ENCODE measurements around the gene RTTN. TPM values are rescaled to one million over a fixed set of nuclear protein-coding genes. Genes with fewer than 3 reads are reported as not detected.

Gene RTTN
- total RNA-seq, 1 experiment from 2014 or later: 25.9 TPM

DNA sequence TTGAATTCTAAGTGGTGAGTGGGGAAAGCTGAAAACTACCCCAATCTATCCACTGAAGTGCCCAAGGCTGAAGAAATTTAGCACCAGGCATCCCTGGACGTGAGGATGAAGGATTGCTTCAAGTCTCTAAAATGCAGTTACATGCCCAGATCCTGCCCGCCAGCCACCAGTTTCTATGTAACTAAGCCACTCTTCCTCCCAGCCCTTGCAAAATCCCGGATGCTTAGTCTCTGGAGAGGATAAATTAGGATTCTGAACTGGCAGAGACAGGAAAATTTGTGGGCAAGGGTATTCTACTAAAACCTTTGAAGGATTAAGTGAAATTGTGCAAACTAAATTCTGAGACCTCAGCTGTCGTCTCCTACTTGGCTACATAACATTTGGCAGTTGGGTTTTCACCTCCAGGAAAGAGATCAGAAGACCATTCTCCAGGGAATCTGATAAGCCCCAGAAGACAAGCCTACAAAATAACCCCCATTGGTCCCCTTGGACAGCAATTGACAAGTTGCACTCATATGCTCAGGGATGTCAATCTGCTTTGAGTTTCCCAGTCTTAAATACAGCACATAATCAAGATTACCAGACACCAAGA, 163.9 kb downstream of the RTTN start:
- no peaks in the 10 kb centered on the region for H3K36me3 ChIP-seq (ENCODE audit: insufficient read depth, low read length, poor library complexity, severe bottlenecking)
- H3K4me3 ChIP-seq (ENCODE audit: low read depth, low read length, poor library complexity, severe bottlenecking): no peak overlapping the region
- intact Hi-C loops (cut with micrococcal nuclease; ENCODE audit: unreplicated experiment): no loop called here
- BruUV-seq (replicated peaks): no TSS peak
- H3K27ac ChIP-seq (ENCODE audit: low read depth, low read length, poor library complexity, severe bottlenecking): no peak overlapping the region
- H3K4me1 ChIP-seq (ENCODE audit: insufficient read depth, low read length, poor library complexity, severe bottlenecking): no peaks in the 10 kb centered on the region
- H3K9me3 ChIP-seq (ENCODE audit: low read depth, low read length, poor library complexity, severe bottlenecking): no peaks in the 10 kb centered on the region
- ChIA-PET POLR2A (ENCODE audit: low non-redundant PET) (no interaction called here), CTCF (no interaction called here)
- no peak for DNase-seq (ENCODE audit: low spot score)
- TF ChIP-seq, protein P1, sequence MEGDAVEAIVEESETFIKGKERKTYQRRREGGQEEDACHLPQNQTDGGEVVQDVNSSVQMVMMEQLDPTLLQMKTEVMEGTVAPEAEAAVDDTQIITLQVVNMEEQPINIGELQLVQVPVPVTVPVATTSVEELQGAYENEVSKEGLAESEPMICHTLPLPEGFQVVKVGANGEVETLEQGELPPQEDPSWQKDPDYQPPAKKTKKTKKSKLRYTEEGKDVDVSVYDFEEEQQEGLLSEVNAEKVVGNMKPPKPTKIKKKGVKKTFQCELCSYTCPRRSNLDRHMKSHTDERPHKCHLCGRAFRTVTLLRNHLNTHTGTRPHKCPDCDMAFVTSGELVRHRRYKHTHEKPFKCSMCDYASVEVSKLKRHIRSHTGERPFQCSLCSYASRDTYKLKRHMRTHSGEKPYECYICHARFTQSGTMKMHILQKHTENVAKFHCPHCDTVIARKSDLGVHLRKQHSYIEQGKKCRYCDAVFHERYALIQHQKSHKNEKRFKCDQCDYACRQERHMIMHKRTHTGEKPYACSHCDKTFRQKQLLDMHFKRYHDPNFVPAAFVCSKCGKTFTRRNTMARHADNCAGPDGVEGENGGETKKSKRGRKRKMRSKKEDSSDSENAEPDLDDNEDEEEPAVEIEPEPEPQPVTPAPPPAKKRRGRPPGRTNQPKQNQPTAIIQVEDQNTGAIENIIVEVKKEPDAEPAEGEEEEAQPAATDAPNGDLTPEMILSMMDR (conservative IDR thresholded peaks at IDR 0.05; ENCODE audit: low read depth, low read length): no peak
- no peak for TF ChIP-seq EZH2 (IDR thresholded peaks at IDR 0.05; ENCODE audit: borderline replicate concordance, low read depth, low read length, poor library complexity, severe bottlenecking)
- H3K27me3 ChIP-seq (replicated peaks; ENCODE audit: insufficient read depth, low read depth, low read length, poor library complexity): no peaks in the 10 kb centered on the region

DNA sequence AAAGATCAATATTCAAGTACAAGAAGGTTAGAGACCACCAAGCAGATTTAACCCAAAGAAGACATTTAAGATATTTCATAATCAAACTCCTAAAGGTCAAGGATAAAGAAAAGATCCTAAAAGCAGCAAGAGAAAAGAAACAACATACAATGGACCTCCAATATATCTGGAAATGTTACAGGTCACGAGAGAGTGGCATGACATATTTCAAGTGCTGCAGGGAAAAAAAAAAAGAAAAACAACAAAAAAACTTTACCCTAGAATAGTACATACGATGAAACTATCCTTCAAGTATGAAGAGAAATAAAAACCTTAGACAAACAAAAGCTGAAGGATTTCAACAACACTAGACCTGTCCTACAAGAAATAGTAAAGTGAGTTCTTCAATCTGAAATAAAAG, 166.3 kb downstream of the RTTN start:
- TF ChIP-seq EZH2 (IDR thresholded peaks at IDR 0.05; ENCODE audit: borderline replicate concordance, low read depth, low read length, poor library complexity, severe bottlenecking): no peak
- TF ChIP-seq, protein P1 (conservative IDR thresholded peaks at IDR 0.05; ENCODE audit: low read depth, low read length): no peak
- CTCF ChIA-PET: no interaction called here
- Histone ChIP-seq H3K4me1 (ENCODE audit: insufficient read depth, low read length, poor library complexity, severe bottlenecking) (no peaks in the 10 kb centered on the region), H3K4me3 (ENCODE audit: low read depth, low read length, poor library complexity, severe bottlenecking) (no peak overlapping the region), H3K36me3 (ENCODE audit: insufficient read depth, low read length, poor library complexity, severe bottlenecking) (no peaks in the 10 kb centered on the region), H3K27me3 (replicated peaks; ENCODE audit: insufficient read depth, low read depth, low read length, poor library complexity) (no peaks in the 10 kb centered on the region), H3K27ac (ENCODE audit: low read depth, low read length, poor library complexity, severe bottlenecking) (no peak overlapping the region), H3K9me3 (ENCODE audit: low read depth, low read length, poor library complexity, severe bottlenecking) (no peaks in the 10 kb centered on the region)
- POLR2A ChIA-PET (ENCODE audit: low non-redundant PET): no interaction called here
- DNase-seq (ENCODE audit: low spot score): no peak
- intact Hi-C loops (cut with micrococcal nuclease; ENCODE audit: unreplicated experiment): no loop called here
- no TSS peak for BruUV-seq (replicated peaks)

DNA sequence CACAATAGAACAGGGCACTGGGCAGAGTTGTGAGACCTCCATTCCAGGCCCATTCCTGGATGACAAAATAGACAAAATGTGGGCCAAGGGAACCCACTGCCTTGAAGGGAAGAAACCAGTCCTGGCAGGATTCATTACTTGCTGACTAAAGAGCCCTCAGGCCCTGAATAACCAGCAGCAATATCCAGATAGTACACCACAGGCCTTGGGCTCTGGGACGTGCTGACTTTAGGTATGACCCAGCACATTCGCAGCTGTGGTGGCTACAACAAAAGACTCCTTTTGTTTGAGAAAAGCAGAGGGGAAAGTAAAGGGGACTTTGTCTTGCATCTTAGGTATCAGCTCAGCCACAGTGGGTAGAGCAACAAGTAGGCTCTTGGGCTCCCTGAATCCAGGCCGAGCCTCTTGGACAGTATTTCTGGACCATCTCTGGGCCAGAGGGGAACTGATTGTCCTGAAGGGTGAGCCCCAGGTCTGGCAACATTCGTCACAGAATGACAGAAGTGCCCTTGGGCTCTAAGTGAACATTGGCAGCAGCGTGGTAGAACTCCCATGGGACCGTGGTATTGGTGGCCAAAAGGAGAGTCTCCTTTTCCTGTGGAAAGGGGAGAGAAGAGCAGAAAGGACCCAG, 167.9 kb downstream of the RTTN start:
- Histone ChIP-seq H3K4me1 (ENCODE audit: insufficient read depth, low read length, poor library complexity, severe bottlenecking) (no peaks in the 10 kb centered on the region), H3K36me3 (ENCODE audit: insufficient read depth, low read length, poor library complexity, severe bottlenecking) (no peaks in the 10 kb centered on the region), H3K27me3 (replicated peaks; ENCODE audit: insufficient read depth, low read depth, low read length, poor library complexity) (no peaks in the 10 kb centered on the region), H3K9me3 (ENCODE audit: low read depth, low read length, poor library complexity, severe bottlenecking) (no peaks in the 10 kb centered on the region), H3K4me3 (ENCODE audit: low read depth, low read length, poor library complexity, severe bottlenecking) (no peak overlapping the region), H3K27ac (ENCODE audit: low read depth, low read length, poor library complexity, severe bottlenecking) (no peak overlapping the region)
- intact Hi-C loops (cut with micrococcal nuclease; ENCODE audit: unreplicated experiment): no loop called here
- DNase-seq (ENCODE audit: low spot score): no peak
- no TSS peak for BruUV-seq (replicated peaks)
- TF ChIP-seq, protein P1 (conservative IDR thresholded peaks at IDR 0.05; ENCODE audit: low read depth, low read length): no peak
- no peak for TF ChIP-seq EZH2 (IDR thresholded peaks at IDR 0.05; ENCODE audit: borderline replicate concordance, low read depth, low read length, poor library complexity, severe bottlenecking)
- CTCF ChIA-PET: no interaction called here
- POLR2A ChIA-PET (ENCODE audit: low non-redundant PET): no interaction called here
